ENCODE data around the gene TNIP2. TPM values are rescaled to one million over a fixed set of nuclear protein-coding genes. Genes with fewer than 3 reads are reported as not detected.

The TNIP2 gene
- total RNA-seq, 4 donors from 2014 or later: 56.1 to 85.5 (median 75.4) TPM

- H3K36me3 ChIP-seq: peaks cover 7 to 73% (median 51%) of the 10 kb centered on the region in 4 donors
- WGBS: 98% methylated on average over 3 of the region's 3 CpGs
- no peak for DNase-seq (ENCODE audit: extremely low spot score)
- H3K4me3 ChIP-seq: no peak overlapping the region
- H3K27me3 ChIP-seq: no peaks in the 10 kb centered on the region
- no peaks in the 10 kb centered on the region for H3K4me1 ChIP-seq
- intact Hi-C loops (cut with DNase I): no loop called here
- TF ChIP-seq POLR2AphosphoS5 (IDR thresholded peaks at IDR 0.05): no peak
- TF ChIP-seq CTCF (IDR thresholded peaks at IDR 0.05): no peak
- no peak for TF ChIP-seq POLR2A (IDR thresholded peaks at IDR 0.05; ENCODE audit: low read depth)
- no peak for TF ChIP-seq EP300 (IDR thresholded peaks at IDR 0.05)
- H3K9me3 ChIP-seq: no peaks in the 10 kb centered on the region
- no peak overlapping the region for H3K27ac ChIP-seq (replicated peaks in 1 of 4)
Observed at GRCh38 chr4:2723751-2724150, 32.4 kb downstream of the TNIP2 start.

DNA sequence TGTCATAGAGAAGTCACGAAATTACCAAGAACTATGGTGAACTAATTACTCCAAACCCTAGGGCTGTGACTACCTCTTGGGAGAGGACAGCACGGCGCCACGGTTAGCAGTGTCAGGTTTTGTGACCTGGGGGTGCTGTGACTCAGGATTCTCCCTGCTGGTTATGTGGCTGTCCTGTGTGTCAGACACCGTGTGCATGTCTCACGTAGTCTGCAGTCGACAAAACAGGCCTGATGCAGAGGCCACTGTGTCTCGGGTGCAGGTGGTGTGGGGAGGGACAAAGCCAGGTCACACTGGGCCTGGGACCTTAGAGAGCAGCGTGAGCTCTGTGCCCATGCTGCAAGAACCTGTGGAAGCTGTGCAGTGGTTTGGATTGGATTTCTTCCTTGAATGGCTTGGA, 34.1 kb downstream of the TNIP2 start:
- no peaks in the 10 kb centered on the region for H3K9me3 ChIP-seq
- DNase-seq (ENCODE audit: extremely low spot score): no peak
- peaks cover 10 to 70% (median 56%) of the 10 kb centered on the region in 4 donors for H3K36me3 ChIP-seq
- WGBS: 95% methylated on average over 7 of the region's 9 CpGs
- H3K27me3 ChIP-seq: no peaks in the 10 kb centered on the region
- H3K4me3 ChIP-seq: no peak overlapping the region
- intact Hi-C loops (cut with DNase I): no loop called here
- TF ChIP-seq CTCF (IDR thresholded peaks at IDR 0.05): no peak
- TF ChIP-seq POLR2A (IDR thresholded peaks at IDR 0.05; ENCODE audit: low read depth): no peak
- TF ChIP-seq POLR2AphosphoS5 (IDR thresholded peaks at IDR 0.05): no peak
- no peak for TF ChIP-seq EP300 (IDR thresholded peaks at IDR 0.05)
- no peak overlapping the region for H3K27ac ChIP-seq (replicated peaks in 1 of 4)
- no peaks in the 10 kb centered on the region for H3K4me1 ChIP-seq

DNA sequence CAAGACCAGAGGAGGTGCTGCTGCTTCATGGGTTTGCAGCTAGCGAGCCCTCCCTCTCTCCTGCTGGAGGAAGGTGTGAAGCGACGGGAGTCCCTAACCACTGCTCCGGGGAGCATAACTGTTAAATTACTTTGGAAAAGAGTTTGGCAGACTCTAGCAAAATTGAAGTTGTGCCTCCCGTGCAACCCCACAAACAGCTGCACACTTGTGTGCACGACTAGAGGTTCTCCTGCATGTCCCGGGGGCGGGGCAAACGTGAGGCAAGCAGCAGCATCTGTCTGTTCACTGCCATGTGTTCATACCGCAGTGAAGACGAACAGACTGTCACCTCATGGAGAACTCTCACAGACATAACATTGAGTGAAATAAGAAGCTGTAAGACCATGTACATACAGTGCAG, 34.5 kb downstream of the TNIP2 start:
- WGBS: 79% methylated on average over 10 of the region's 11 CpGs
- no peaks in the 10 kb centered on the region for H3K9me3 ChIP-seq
- no peaks in the 10 kb centered on the region for H3K4me1 ChIP-seq
- intact Hi-C loops (cut with DNase I): no loop called here
- DNase-seq (ENCODE audit: extremely low spot score): no peak
- no peak overlapping the region for H3K27ac ChIP-seq (replicated peaks in 1 of 4)
- H3K36me3 ChIP-seq: peaks cover 13 to 72% (median 61%) of the 10 kb centered on the region in 4 donors
- H3K27me3 ChIP-seq: no peaks in the 10 kb centered on the region
- TF ChIP-seq POLR2AphosphoS5 (IDR thresholded peaks at IDR 0.05): no peak
- no peak for TF ChIP-seq POLR2A (IDR thresholded peaks at IDR 0.05; ENCODE audit: low read depth)
- no peak for TF ChIP-seq EP300 (IDR thresholded peaks at IDR 0.05)
- TF ChIP-seq CTCF (IDR thresholded peaks at IDR 0.05): no peak
- H3K4me3 ChIP-seq: no peak overlapping the region

DNA sequence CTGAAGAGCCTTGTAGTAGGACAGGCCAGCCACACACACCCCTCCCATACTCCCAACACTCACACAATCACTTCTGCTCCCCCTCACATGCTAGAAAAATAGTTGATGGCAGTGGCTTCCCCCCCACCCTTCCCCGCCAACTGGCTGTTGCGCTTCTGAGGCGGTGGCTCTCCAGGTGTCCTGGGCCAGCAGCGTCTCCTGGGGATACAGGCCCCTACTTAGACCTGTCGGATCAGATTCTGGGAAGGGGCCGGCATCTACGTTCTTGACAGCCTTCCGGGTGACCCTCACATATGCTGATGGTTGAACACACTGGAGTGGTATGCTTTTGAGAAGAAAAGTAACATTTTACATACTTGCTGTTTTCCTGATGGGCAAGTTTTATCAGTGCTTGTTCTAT, 39.9 kb downstream of the TNIP2 start:
- no peak for TF ChIP-seq CTCF (IDR thresholded peaks at IDR 0.05)
- no peak for TF ChIP-seq POLR2AphosphoS5 (IDR thresholded peaks at IDR 0.05)
- no peak for TF ChIP-seq POLR2A (IDR thresholded peaks at IDR 0.05; ENCODE audit: low read depth)
- no peak for TF ChIP-seq EP300 (IDR thresholded peaks at IDR 0.05)
- Histone ChIP-seq H3K36me3 (peaks cover 19 to 51% (median 45%) of the 10 kb centered on the region in 4 donors), H3K9me3 (no peaks in the 10 kb centered on the region), H3K27ac (replicated peaks in 1 of 4) (no peak overlapping the region), H3K4me1 (peaks cover 20 to 29% (median 24%) of the 10 kb centered on the region in 4 donors), H3K27me3 (no peaks in the 10 kb centered on the region), H3K4me3 (no peak overlapping the region)
- WGBS: 87% methylated on average over 7 of the region's 8 CpGs
- intact Hi-C loops (cut with DNase I): no loop called here
- DNase-seq (ENCODE audit: extremely low spot score): no peak

- Histone ChIP-seq H3K9me3 (no peaks in the 10 kb centered on the region), H3K4me3 (no peak overlapping the region), H3K27me3 (no peaks in the 10 kb centered on the region), H3K27ac (replicated peaks in 1 of 4) (no peak overlapping the region), H3K4me1 (peaks cover 20 to 29% (median 24%) of the 10 kb centered on the region in 4 donors), H3K36me3 (peaks cover 19 to 50% (median 40%) of the 10 kb centered on the region in 4 donors)
- WGBS: 58% methylated on average over 2 of the region's 5 CpGs
- DNase-seq (ENCODE audit: extremely low spot score): no peak
- TF ChIP-seq EP300 (IDR thresholded peaks at IDR 0.05): no peak
- no peak for TF ChIP-seq POLR2A (IDR thresholded peaks at IDR 0.05; ENCODE audit: low read depth)
- TF ChIP-seq CTCF (IDR thresholded peaks at IDR 0.05): no peak
- intact Hi-C loops (cut with DNase I): no loop called here
Observed at GRCh38 chr4:2715426-2715825, 40.7 kb downstream of the TNIP2 start.

Data from esophagus muscularis mucosa (tissue), 4 donors.